K562 (cell line): ENCODE results near the gene TIMM17A. TPM values are rescaled to one million over a fixed set of nuclear protein-coding genes. Genes with fewer than 3 reads are reported as not detected.
A peak's percentile ranks its signal among the peaks of the same experiment; 100 is the strongest.

Source experiments
- ATAC-seq: fragments of 200-7000 bp; cut with Tn5 transposase; 3 replicates; pipeline ENCODE4 v1.9.1; 2020; ENCODE audit warnings: moderate library complexity
- BruUV-seq: library from RNA; stranded (reverse); fragments of 400-500 nt; replicated peaks from 2 replicates; lab custom pipeline; 2021; lab: Mats Ljungman, UMichigan
- CTCF ChIA-PET: fragments of 300-600 bp; formaldehyde crosslinking; extraction: SDS; loops from one replicate; lab custom pipeline; 2021; ENCODE audit warnings: low intra/inter-chr PET ratio; lab: Yijun Ruan, JAX
- POLR2A ChIA-PET: fragments of 300-600, 350-650 bp; sonication (Branson Sonifier 250); formaldehyde crosslinking; extraction: SDS; loops from one replicate; lab custom pipeline; 2021; ENCODE audit warnings: antibody characterized with exemption, inconsistent platforms; lab: Yijun Ruan, JAX
- DNase-seq, 4 experiments: peaks; one replicate each; pipeline versions ENCODE4 v3.0.0 to v3.0.0-alpha.2; 2011 to 2018; ENCODE audit warnings: low spot score in 3 of 4, mixed read lengths in 3 of 4; ENCODE audit errors: extremely low read depth in 1 of 4
- FAIRE-seq: peaks from 2 replicates; lab custom pipeline; 2011; peaks lifted over from hg19 to GRCh38; lab: Jason Lieb, UNC
- H2AFZ ChIP-seq: 2 replicates; pipeline ENCODE4 v1.6.0; 2011; ENCODE audit warnings: low read depth, low read length, control low read depth, inconsistent platforms
- H3K27ac ChIP-seq: fragments of 200-600 bp; 3 replicates; pipeline ENCODE4 v1.8.0; 2011; ENCODE audit warnings: low read depth, mild to moderate bottlenecking, control low read depth, inconsistent platforms, low read length, moderate library complexity, mixed read lengths; ENCODE audit errors: extremely low read depth
- H3K27me3 ChIP-seq, 2 experiments: fragments of 300-600 bp in 1 of 2; 2 replicates in 1 of 2; 3 replicates in 1 of 2; pipeline versions ENCODE4 v1.6.0 to v1.8.0; 2011; ENCODE audit warnings: inconsistent platforms in 2 of 2, low read length in 2 of 2, mild to moderate bottlenecking in 1 of 2, mixed read lengths in 1 of 2, moderate library complexity in 1 of 2; ENCODE audit not compliant: control insufficient read depth in 2 of 2, insufficient read depth in 2 of 2
- H3K36me3 ChIP-seq: fragments of 300-600 bp; 3 replicates; pipeline ENCODE4 v1.8.0; 2011; ENCODE audit warnings: mild to moderate bottlenecking, low read length, inconsistent platforms; ENCODE audit not compliant: control insufficient read depth, insufficient read depth
- H3K4me1 ChIP-seq, 2 experiments: fragments of 200-600 bp in 1 of 2; replicated peaks in 1 of 2; 2 replicates in 1 of 2; 3 replicates in 1 of 2; pipeline versions ENCODE4 v1.5.1 to v1.8.0; 2011; ENCODE audit warnings: inconsistent platforms in 2 of 2, low read length in 2 of 2, mild to moderate bottlenecking in 1 of 2, mixed read lengths in 1 of 2, moderate library complexity in 1 of 2; ENCODE audit not compliant: control insufficient read depth in 2 of 2, insufficient read depth in 2 of 2
- H3K4me2 ChIP-seq: 2 replicates; pipeline ENCODE4 v1.6.1; 2011; ENCODE audit warnings: low read length, control low read depth, inconsistent platforms, mixed read lengths; ENCODE audit not compliant: insufficient read depth
- H3K4me3 ChIP-seq: fragments of 200-600 bp; sonication (generic), shearing (Covaris generic); 2 replicates; pipeline ENCODE4 v1.5.1; 2016; ENCODE audit warnings: control low read depth, inconsistent platforms
- H3K79me2 ChIP-seq: fragments of 200-600 bp; 3 replicates; pipeline ENCODE4 v1.8.0; 2011; ENCODE audit warnings: low read length, inconsistent platforms; ENCODE audit not compliant: control insufficient read depth, insufficient read depth
- H3K9ac ChIP-seq, 2 experiments: 2 replicates each; pipeline versions ENCODE4 v1.6.0 to v1.6.1; 2011; ENCODE audit warnings: low read depth in 2 of 2, low read length in 2 of 2, control low read depth in 1 of 2, inconsistent platforms in 1 of 2, mild to moderate bottlenecking in 1 of 2, mixed read lengths in 1 of 2; ENCODE audit not compliant: insufficient read depth in 1 of 2
- H3K9me1 ChIP-seq: one replicate; pipeline ENCODE4 v1.6.0; 2011; ENCODE audit warnings: inconsistent platforms, mild to moderate bottlenecking, low read length, moderate library complexity; ENCODE audit not compliant: control insufficient read depth, insufficient read depth
- H3K9me3 ChIP-seq: replicated peaks from 2 replicates; pipeline ENCODE4 v1.5.1; 2011; ENCODE audit warnings: low read depth, low read length, inconsistent platforms; ENCODE audit not compliant: control insufficient read depth, insufficient read depth
- H4K20me1 ChIP-seq: replicated peaks from 2 replicates; pipeline ENCODE4 v1.6.1; 2011; ENCODE audit warnings: low read length, inconsistent platforms, mixed read lengths; ENCODE audit not compliant: control insufficient read depth, insufficient read depth
- E2F1 ChIP-seq: sonication (generic); formaldehyde crosslinking; IDR thresholded peaks from 2 replicates; pipeline ENCODE4 v1.8.1; 2023; ENCODE audit warnings: mild to moderate bottlenecking, missing genetic modification reagents, moderate library complexity
- FOXK1 ChIP-seq: sonication (generic); formaldehyde crosslinking; IDR thresholded peaks from 2 replicates; pipeline ENCODE4 v1.8.0; 2022; ENCODE audit warnings: missing genetic modification reagents, mild to moderate bottlenecking, borderline replicate concordance
- HIVEP1 ChIP-seq: fragments of 250-450 bp; sonication (Bioruptor Pico); IDR thresholded peaks from 2 replicates; pipeline ENCODE4 v1.4.0; 2020; ENCODE audit warnings: mild to moderate bottlenecking
- HNRNPH1 ChIP-seq: fragments of 200-400 bp; formaldehyde crosslinking; optimal IDR thresholded peaks from 2 replicates; pipeline ENCODE3; 2017; ENCODE audit warnings: low read depth, mild to moderate bottlenecking, low read length, moderate library complexity
- IRF9 ChIP-seq: fragments of 450-650 bp; IDR thresholded peaks from 2 replicates; pipeline ENCODE4 v1.6.1; 2016; ENCODE audit warnings: missing biosample characterization, missing genetic modification characterization
- L3MBTL2 ChIP-seq: fragments of 450-650 bp; IDR thresholded peaks from 2 replicates; pipeline ENCODE4 v1.6.1; 2016; ENCODE audit warnings: mild to moderate bottlenecking, moderate library complexity
- LEF1 ChIP-seq: fragments of 450-650 bp; IDR thresholded peaks from 2 replicates; pipeline ENCODE4 v1.6.1; 2016; ENCODE audit warnings: mild to moderate bottlenecking
- MAZ ChIP-seq, 2 experiments: fragments of 450-650 bp in 1 of 2; sonication (generic) in 1 of 2; formaldehyde crosslinking; IDR thresholded peaks in 1 of 2; conservative IDR thresholded peaks in 1 of 2; 2 replicates each; pipeline versions ENCODE4 v1.4.0 to v1.5.0; 2020; ENCODE audit warnings: mild to moderate bottlenecking in 1 of 2, missing genetic modification reagents in 1 of 2
- NCOA4 ChIP-seq: fragments of 450-650 bp; IDR thresholded peaks from 2 replicates; pipeline ENCODE4 v1.6.1; 2018; ENCODE audit warnings: mild to moderate bottlenecking; ENCODE audit not compliant: partially characterized antibody
- SNRNP70 ChIP-seq: fragments of 200-400 bp; formaldehyde crosslinking; optimal IDR thresholded peaks from 2 replicates; pipeline ENCODE3; 2017; ENCODE audit warnings: low read depth, low read length
- SRSF3 ChIP-seq: fragments of 200-400 bp; formaldehyde crosslinking; IDR thresholded peaks from 2 replicates; pipeline ENCODE4 v1.6.1; 2016; ENCODE audit warnings: mild to moderate bottlenecking, low read length, moderate library complexity; ENCODE audit not compliant: insufficient read depth
- TFAM ChIP-seq: fragments of 250-450 bp; sonication (Bioruptor Pico); conservative IDR thresholded peaks from 2 replicates; pipeline ENCODE4 v1.5.0; 2021; ENCODE audit warnings: mild to moderate bottlenecking, moderate library complexity
- TSC22D4 ChIP-seq: fragments of 450-650 bp; IDR thresholded peaks from 2 replicates; pipeline ENCODE4 v1.6.1; 2016; ENCODE audit warnings: missing genetic modification characterization, missing biosample characterization, control low read depth
- ZFP36 ChIP-seq: fragments of 150-350 bp; IDR thresholded peaks from 2 replicates; pipeline ENCODE4 v1.6.1; 2018; ENCODE audit warnings: low read length, low read depth; ENCODE audit not compliant: partially characterized antibody
- ZNF589 ChIP-seq: fragments of 200-800 bp; sonication (Bioruptor generic); IDR thresholded peaks from 2 replicates; pipeline ENCODE4 v1.6.1; 2016; ENCODE audit warnings: low read depth, missing genetic modification characterization, missing compliant biosample characterization
- ZNF717 ChIP-seq: fragments of 250-450 bp; sonication (Bioruptor Pico); IDR thresholded peaks from 2 replicates; pipeline ENCODE4 v1.5.0; 2021
- WGBS: fragments of 100-300 bp; shearing (Covaris generic); methylation state at CpG from one replicate; pipeline ENCODE4 v1.1.6; 2016; ENCODE audit warnings: low coverage, mixed read lengths; ENCODE audit not compliant: insufficient coverage; ENCODE audit errors: missing lambda C conversion rate; 5-methylcytosine and 5-hydroxymethylcytosine counted together
- in situ Hi-C: fragments of 300-500 bp; cut with MboI; formaldehyde crosslinking; loops from 4 replicates; pipeline ENCODE4 v1.15.0; 2018; ENCODE audit warnings: inconsistent platforms, mixed read lengths
- intact Hi-C: fragments of 100-400 bp; cut with micrococcal nuclease; formaldehyde crosslinking; loops from 2 replicates; pipeline ENCODE4 v1.14.2; 2022
- polyA plus RNA-seq, 8 experiments: library from polyadenylated mRNA; depleted of rRNA in 4 of 8; stranded (reverse) in 5 of 8; unstranded in 3 of 8; fragments of >200 nt; fragmentation: Nextera tagmentation in 2 of 8; fragmentation: Illumina TruSeq in 1 of 8; extraction: Ambion mirVana in 2 of 8; extraction: Trizol in 1 of 8; gene quantifications; 2 replicates each; pipeline versions ENCODE4 v1.2.1 to v1.2.3, GENCODE V29; 2011 to 2014; ENCODE audit warnings: inconsistent platforms in 1 of 8, missing spikeins in 1 of 8
- total RNA-seq, 7 experiments: library from RNA; depleted of rRNA in 6 of 7; stranded (reverse); fragments of >200 nt in 6 of 7; fragmentation: Illumina TruSeq in 2 of 7; extraction: Trizol in 2 of 7; gene quantifications; 2 replicates each; pipeline versions ENCODE4 v1.2.1 to v1.2.3, GENCODE V29; 2011 to 2021; ENCODE audit warnings: low replicate concordance in 1 of 7

Gene TIMM17A
- total and polyA plus RNA-seq, 9 of the 15 experiments (the other 6 are each of a cell fraction or from before 2014, with no cell fraction given): 116 to 744 (median 180) TPM

- ATAC-seq (no peak), FAIRE-seq (no peak), DNase-seq (no peak)
- ChIA-PET POLR2A (interaction anchor here (0.5 to 1.5 kb wide), 4 partner anchors 10 to 66 kb away, joined by 3 to 9 read pairs (median 4); no protein-coding TSS in a partner anchor), CTCF (no interaction called here)
- no TSS peak for BruUV-seq
- Histone ChIP-seq H3K9ac (peak overlapping the region in 1 of 2 experiments; percentile 64; a peak in 2 of 4 replicates), H3K9me3 (no peaks in the 10 kb centered on the region), H3K27ac (no peak overlapping the region), H3K36me3 (no peaks in the 10 kb centered on the region), H4K20me1 (no peaks in the 10 kb centered on the region), H2AFZ (no peak overlapping the region), H3K79me2 (no peaks in the 10 kb centered on the region), H3K4me3 (no peak overlapping the region), H3K4me2 (no peak overlapping the region), H3K4me1 (no peaks in the 10 kb centered on the region), H3K27me3 (no peaks in the 10 kb centered on the region), H3K9me1 (no peaks in the 10 kb centered on the region)
- intact Hi-C loops: no loop called here
- TF ChIP-seq SNRNP70 (no peak), HIVEP1 (CRISPR knock-in tag) (no peak)
- in situ Hi-C loops: no loop called here
- WGBS: 58% methylated on average over 3 of the region's 3 CpGs
These were observed 49.0 kb upstream of the TIMM17A start for GRCh38 chr1:201906336-201906735.

DNA sequence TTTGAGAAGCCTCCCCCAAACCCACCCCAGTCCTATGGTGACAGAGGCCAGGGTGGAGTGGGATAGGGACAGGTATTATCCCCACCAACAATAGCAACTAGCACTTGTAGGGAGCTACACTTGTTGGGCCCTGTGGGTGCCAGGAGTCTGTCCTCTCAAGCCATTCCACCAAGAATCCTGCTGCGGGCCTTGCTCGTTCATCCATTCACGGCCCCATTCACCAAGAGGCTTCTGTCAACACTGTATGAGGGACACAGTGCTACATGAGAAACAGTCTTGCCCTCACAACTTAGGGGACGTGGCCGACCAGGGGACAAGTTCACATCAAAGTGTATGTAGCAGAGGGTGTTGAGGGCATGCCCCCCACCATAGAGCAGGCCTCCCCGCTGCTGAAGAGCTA, 47.7 kb upstream of the TIMM17A start:
- no peak for DNase-seq
- no peak overlapping the region for H3K9ac ChIP-seq
- no peak overlapping the region for H3K27ac ChIP-seq
- FAIRE-seq: no peak
- ChIA-PET CTCF (no interaction called here), POLR2A (interaction anchor here (1.5 kb wide), 1 partner anchor 14 kb away, joined by 9 read pairs; no protein-coding TSS in a partner anchor)
- H3K4me3 ChIP-seq: no peak overlapping the region
- H3K79me2 ChIP-seq: no peaks in the 10 kb centered on the region
- ATAC-seq: no peak
- no peak overlapping the region for H2AFZ ChIP-seq
- H3K9me3 ChIP-seq: no peaks in the 10 kb centered on the region
- no peak overlapping the region for H3K4me2 ChIP-seq
- H3K36me3 ChIP-seq: no peaks in the 10 kb centered on the region
- WGBS: 53% methylated on average over 6 of the region's 6 CpGs
- in situ Hi-C loops: no loop called here
- H3K27me3 ChIP-seq: no peaks in the 10 kb centered on the region
- H4K20me1 ChIP-seq: no peaks in the 10 kb centered on the region
- H3K4me1 ChIP-seq: no peaks in the 10 kb centered on the region
- intact Hi-C loops: no loop called here
- BruUV-seq: no TSS peak
- no peaks in the 10 kb centered on the region for H3K9me1 ChIP-seq
- TF ChIP-seq NCOA4 (no peak), TFAM (CRISPR knock-in tag) (no peak), SRSF3 (no peak), ZNF717 (CRISPR knock-in tag) (no peak), FOXK1 (CRISPR knock-in tag) (no peak), IRF9 (tag) (no peak), ZNF589 (CRISPR knock-in tag) (no peak), MAZ (CRISPR knock-in tag; conservative IDR thresholded peaks at IDR 0.05 in 1 of 2, IDR thresholded peaks at IDR 0.05 in 1 of 2) (no peak), ZFP36 (no peak), TSC22D4 (tag) (no peak), LEF1 (no peak), E2F1 (no peak), L3MBTL2 (no peak), HNRNPH1 (no peak)
